GM19240 (cell line): ENCODE results near the gene TP73.

Experiments
- DNase-seq: peaks from one replicate; pipeline ENCODE4 v3.0.0; 2011; ENCODE audit warnings: low spot score; ENCODE audit not compliant: insufficient read length

The TP73 gene

DNA sequence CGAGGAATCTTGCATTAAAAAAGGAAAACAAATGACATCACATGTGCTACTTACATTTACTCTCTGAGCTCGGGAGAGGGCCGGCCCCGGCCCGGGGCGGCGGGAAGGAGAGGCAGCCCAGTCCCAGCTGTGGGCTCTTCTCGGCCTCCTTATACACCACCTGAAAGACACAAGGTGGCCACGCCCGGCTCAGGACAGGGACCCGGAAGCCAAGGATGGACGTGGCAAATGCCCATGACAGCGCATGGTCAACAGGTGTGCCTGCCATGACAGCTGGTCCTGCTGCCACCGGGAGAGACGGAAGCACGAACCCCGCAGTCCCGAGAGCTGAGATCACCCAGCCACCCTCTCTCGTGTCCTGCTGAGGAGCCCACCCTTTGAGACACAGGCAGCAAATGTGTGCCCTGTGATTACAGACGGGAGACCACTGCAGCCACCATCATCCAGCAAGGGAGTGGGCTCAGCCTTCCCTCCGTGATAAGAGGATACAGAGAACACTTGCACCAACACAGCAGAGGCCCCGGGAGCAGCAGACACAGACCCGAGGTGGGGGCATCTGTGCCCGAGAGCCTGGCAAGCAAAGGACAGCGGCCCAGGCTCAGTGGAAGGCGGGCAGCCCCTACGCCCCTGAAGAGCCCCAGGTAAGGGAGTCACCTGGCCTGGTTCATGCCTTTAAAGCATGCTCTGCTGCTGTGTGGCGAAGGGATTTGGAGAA is 18.8 kb upstream of the TP73 start:
- no peak for DNase-seq

- no peak for DNase-seq
These were observed 18.1 kb upstream of the TP73 start for GRCh38 chr1:3634059-3634800.

- no peak for DNase-seq
These were observed 16.2 kb upstream of the TP73 start for GRCh38 chr1:3636080-3636479.

GRCh38 chr1:3636531-3636930 is 15.8 kb upstream of the TP73 start:
- DNase-seq = no peak

- no peak for DNase-seq
These were observed 14.3 kb upstream of the TP73 start for GRCh38 chr1:3638027-3638426.

DNA sequence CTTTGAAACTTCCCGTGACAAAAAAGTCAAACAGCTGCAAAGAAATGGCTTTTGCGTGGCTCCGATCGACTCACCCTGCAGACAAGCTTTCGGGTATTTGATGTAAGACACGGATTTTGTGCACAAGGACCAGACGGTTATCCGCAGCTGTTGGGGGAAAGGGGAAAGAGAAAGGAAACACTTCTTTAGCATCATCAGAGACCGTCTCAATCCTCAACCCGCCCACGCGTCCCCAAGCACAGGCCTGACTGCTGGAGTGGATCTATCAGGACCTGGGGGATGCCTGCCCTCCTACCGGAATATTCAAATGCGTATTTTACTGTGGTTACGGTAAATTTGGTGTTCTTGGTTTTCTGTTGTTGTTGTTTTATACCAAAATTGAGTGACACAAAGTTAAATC is 13.6 kb upstream of the TP73 start:
- no peak for DNase-seq

DNA sequence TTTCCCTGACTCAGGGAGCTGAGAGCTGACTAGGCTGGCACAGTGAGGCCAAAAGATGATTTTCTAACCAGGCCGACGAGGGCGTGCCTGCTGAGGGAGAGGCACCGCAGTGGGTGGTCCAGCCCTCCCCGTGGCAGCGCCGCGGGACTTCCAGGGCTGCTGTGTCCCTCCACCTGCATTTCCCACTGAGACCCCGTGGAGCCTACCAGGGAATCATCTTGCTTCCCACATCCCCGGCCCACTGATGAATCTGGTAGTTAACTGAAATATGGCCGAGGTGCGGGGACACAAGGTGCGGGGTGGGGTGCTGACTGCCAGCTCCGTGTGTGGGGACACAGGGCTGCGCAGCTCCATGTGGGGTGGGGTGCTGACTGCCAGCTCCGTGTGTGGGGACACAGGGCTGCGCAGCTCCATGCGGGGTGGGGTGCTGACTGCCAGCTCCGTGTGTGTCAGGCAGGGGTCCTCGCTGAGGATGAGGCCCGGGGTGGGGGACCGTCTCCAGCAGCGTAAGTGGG is 12.9 kb upstream of the TP73 start:
- no peak for DNase-seq

GRCh38 chr1:3640121-3640837 is 12.0 kb upstream of the TP73 start:
- DNase-seq = no peak

DNA sequence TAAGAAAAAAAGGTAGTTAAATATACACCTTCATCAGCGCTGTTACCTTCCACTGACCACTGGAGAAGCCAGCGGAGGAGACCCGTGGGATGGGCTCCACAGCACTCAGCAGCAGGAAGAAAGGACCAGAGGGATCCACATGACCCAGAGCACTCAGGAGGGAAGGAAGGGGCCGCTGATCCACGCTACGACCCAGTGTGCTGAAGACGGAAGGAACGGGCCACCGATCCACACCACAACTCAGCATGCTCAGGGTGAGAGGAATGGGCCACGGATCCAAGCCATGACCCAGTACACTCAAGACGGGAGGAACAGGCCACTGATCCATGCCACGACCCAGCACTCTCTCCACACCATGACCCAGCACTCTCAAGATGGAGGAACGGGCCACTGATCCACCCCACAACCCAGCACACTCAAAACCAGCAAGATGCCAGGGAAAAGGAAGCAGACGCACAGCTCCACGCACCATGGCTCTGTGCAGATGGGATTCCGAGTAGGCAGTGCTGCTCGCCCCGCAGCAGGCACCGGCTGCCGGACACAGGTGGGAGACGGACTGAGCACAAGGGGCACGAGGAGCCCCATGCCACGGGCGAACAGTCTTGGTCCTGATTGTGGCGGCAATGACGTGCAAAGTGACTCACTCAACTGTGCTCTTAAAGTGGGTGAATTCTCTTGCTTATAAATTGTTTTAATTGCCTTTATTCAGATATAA is 11.1 kb upstream of the TP73 start:
- no peak for DNase-seq

GRCh38 chr1:3641816-3642215 is 10.5 kb upstream of the TP73 start:
- no peak for DNase-seq

- no peak for DNase-seq
These were observed 9.2 kb upstream of the TP73 start for GRCh38 chr1:3642919-3643675.

GRCh38 chr1:3644273-3644672 is 8.0 kb upstream of the TP73 start:
- no peak for DNase-seq

GRCh38 chr1:3645247-3645646 is 7.1 kb upstream of the TP73 start:
- no peak for DNase-seq

- no peak for DNase-seq
These were observed 6.5 kb upstream of the TP73 start for GRCh38 chr1:3645666-3646355.

GRCh38 chr1:3646596-3646995 is 5.7 kb upstream of the TP73 start:
- DNase-seq = no peak

GRCh38 chr1:3649342-3650247 is 2.7 kb upstream of the TP73 start, which contains the start of gene WRAP73:
TSS of gene WRAP73 (minus strand) at chr1:3650103. CDS start at chr1:3649999, 104 bp downstream.
- peak; percentile 100 for DNase-seq

- DNase-seq = no peak
These were observed 1.9 kb upstream of the TP73 start for GRCh38 chr1:3650248-3651025.
